COLO668 (cell line): ENCODE measurements around the gene CHRNB2.

Experiments used
- DNase-seq: peaks from one replicate; lab custom pipeline; 2025; ENCODE audit not compliant: unreplicated experiment; lab: John Stamatoyannopoulos, UW

The CHRNB2 gene

DNA sequence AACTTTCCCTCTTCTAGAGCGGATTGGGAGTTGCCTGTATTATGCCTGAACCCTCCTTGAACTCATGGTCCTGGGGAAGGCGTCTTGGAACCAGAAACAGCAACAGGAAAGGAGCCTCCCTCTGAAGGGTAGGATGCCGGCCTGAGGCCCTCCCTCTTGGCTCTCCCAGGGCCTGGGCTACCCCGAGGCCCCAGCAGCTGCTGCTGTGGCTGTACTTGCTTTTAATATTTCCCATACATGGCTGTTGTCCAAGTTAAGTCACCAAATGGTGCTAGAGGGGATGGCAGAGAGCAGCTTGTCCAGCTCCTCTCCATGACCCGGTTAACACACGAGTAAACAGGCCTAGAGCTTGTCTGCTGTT, 10.5 kb downstream of the CHRNB2 start:
- no peak for DNase-seq

DNA sequence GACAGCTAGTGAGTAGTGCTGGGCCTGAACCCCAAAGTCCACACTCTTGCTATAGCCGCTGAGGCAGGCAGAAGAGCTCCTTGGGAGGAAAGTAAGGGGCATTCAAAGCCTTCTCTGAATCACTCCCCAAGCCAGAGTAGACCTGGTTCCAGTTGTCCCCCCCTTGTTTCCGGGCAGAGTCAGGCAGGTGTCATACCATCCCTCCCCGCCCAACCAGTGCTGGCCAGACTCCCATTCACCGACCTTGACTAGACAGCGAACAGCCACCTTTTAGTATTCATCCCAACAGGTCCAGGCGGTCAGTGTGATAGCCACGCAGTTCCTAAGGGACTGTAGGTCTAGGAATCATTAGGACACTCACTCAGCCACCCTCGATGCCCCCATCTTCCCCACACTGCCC, 11.8 kb downstream of the CHRNB2 start:
- DNase-seq, result no peak

GRCh38 chr1:154581766-154582165, 14.2 kb downstream of the CHRNB2 start:
- no peak for DNase-seq

- no peak for DNase-seq
Observed at GRCh38 chr1:154582885-154583284, 15.3 kb downstream of the CHRNB2 start.

DNA sequence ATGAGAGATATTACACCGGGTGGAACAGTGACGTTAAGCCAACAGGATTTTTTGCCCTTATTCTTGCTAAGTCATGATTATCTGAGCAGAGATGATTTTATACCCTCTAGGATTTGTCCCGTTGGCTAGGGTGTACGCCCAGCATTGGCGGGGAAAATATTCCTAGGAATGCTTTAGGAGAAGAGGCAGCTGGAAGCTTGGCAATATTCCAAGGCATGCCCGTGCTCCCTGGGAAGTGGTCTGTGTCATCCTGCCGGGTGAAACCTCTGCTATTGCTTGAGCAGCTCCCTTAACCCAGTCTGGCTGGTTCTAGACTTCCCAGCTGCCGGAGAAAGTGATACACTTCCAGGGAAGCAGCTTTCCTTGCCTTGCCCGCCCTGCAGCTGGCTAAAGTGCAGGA, 16.2 kb downstream of the CHRNB2 start:
- no peak for DNase-seq

GRCh38 chr1:154584267-154584994, 16.9 kb downstream of the CHRNB2 start:
- no peak for DNase-seq

- no peak for DNase-seq
Observed at GRCh38 chr1:154586231-154586630, 18.7 kb downstream of the CHRNB2 start.

- no peak for DNase-seq
Observed at GRCh38 chr1:154586641-154587040, 19.1 kb downstream of the CHRNB2 start.

DNA sequence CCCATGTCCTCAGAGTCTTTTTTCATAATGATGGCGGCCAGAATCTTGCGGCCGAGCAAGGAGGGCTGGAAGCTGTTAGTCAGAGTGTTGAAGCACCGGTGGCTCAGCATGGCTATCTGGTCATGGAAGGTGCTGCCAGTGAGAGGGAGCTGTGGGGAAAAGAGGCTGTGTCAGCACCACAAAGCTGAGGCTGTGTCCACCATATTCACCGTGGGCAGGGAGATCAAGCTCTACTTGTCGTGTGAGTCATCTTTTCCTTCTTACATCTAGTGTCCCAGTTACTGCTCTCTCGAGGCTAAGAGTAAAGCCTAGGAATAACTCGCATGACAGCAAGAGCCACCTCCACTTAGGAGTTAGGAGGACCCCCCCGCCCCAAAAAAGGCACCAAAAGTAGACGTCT, 22.2 kb downstream of the CHRNB2 start:
- DNase-seq, result no peak

DNA sequence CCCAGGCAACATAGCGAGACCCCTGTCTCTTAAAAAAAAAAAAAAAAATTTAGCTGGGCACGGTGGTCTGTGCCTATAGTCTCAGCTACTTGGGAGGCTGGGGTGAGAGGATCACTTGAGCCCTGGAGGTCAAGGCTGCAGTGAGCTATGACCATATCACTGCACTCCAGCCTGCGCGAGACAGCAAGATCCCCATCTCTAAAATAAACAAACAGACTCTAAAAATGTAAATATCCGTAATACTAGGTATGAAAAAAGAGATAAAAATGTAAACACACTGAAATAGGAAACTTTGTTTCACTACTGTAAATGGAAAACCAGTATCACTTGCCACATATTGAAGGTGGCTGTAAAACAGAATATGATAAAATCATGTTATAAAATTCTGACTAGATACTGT, 23.2 kb downstream of the CHRNB2 start:
- DNase-seq, result no peak

DNA sequence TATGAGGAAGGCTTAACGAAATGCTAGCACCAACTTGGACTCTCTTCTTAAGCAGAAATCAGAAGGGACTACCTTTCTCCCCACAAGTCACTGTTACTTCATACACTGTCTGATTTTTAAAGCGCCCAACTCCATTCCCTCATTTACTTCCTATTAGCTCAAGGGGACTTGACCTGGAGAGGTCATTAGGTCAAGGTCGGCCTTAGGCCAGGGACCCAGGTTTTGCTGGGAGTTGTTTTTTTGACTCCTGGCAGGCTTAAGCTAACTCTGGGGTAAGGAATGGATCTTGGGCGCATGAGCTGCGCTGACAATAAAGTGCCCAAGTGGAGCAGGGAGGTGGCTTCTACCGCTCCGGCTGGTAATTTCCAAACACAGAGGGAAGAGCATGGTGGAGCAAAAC, 23.6 kb downstream of the CHRNB2 start:
- DNase-seq, result no peak

GRCh38 chr1:154593390-154593789, 25.8 kb downstream of the CHRNB2 start:
- DNase-seq, result no peak

GRCh38 chr1:154594811-154595210, 27.2 kb downstream of the CHRNB2 start:
- no peak for DNase-seq

DNA sequence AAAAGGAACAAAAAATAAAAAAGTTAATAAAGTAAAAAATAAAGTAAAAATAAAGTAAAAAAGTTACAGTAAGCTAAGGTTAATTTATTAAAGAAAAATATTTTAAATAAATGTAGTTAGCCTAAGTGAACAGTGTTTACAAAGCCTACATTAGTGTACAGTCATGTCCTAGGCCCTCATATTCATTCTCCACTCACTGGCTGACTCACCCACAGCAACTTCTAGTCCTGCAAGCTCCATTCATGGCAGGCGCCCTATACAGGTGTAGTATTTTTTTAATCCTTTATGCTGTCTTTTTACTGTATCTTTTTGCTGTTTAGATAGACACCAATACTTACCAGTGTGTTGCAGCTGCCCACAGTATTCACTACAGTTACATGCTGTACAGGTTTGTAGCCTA, 28.0 kb downstream of the CHRNB2 start:
- DNase-seq, result no peak

GRCh38 chr1:154598871-154599635, 31.5 kb downstream of the CHRNB2 start:
- no peak for DNase-seq

DNA sequence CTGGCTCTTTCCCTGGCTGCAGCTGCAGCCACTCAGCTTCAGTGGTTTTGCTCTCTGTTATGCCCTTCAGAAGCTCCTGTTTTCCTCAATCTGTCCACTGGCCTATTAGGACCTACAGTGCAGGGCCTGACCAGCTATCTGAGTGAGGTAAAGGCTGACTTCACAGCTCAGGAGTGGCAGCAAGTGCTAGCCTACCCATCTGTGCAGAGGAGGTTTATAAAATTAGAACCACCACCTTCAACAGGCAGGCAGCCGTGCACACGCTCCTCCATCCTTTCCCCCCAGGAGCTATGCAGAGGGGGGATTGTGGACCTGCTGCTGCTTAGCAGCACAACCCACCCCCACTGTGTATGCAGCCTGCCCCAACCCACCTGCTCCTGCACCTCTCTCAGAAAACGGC, 32.1 kb downstream of the CHRNB2 start:
- no peak for DNase-seq

- no peak for DNase-seq
Observed at GRCh38 chr1:154603317-154603716, 35.7 kb downstream of the CHRNB2 start.

GRCh38 chr1:154605534-154605933, 38.0 kb downstream of the CHRNB2 start:
- no peak for DNase-seq

DNA sequence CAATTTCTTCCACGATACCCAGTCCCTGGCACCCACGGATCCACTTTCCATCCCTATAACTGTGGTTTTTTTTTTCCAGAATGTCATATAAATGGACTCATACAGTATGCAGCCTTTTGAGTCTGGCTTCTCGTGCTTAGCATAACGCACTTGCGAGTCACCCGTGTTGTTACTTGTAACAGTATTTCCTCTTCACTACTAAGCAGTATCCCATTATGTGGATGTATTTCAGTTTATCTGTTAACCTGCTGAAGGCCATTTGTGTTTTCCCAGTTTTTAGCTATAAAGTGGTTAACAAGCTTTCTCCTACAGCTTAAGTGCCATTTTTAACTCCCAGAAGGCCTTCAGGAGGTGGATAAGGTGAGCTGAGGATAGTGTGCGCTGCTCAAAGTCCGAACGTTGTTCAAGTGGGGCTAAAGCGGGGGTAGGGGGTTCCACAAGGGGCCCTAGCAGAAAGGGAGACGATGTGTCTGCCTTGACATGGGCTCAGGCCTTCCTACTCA, 39.6 kb downstream of the CHRNB2 start:
- DNase-seq, result peak; percentile 33

GRCh38 chr1:154607609-154608396, 40.2 kb downstream of the CHRNB2 start, which contains the start of gene ADAR:
ADAR (minus strand) TSS chr1:154608186; CDS start chr1:154608006, 180 bp downstream.
- DNase-seq, result peak; percentile 76

GRCh38 chr1:154608397-154609270, 41.1 kb downstream of the CHRNB2 start:
- peak; percentile 76 for DNase-seq
